Measurements from ENCODE around the gene CBX8. TPM values are rescaled to one million over a fixed set of nuclear protein-coding genes. Genes with fewer than 3 reads are reported as not detected.

Gene CBX8
- total and polyA plus RNA-seq, 2 of the 13 experiments (the other 11 are each of a cell fraction or from before 2014, with no cell fraction given) = 0.34 to 12.6 TPM

GRCh38 chr17:79760197-79760906 lies 36.5 kb downstream of the CBX8 start (continued):
- TF ChIP-seq ARHGAP35 (CRISPR knock-in tag; IDR thresholded peaks at IDR 0.05; ENCODE audit: borderline replicate concordance) (peak; percentile 77; the same call in 1 of the 2 replicates), PHF5A (CRISPR knock-in tag; IDR thresholded peaks at IDR 0.05; ENCODE audit: low read depth, unreplicated experiment) (no peak), ZNF572 (CRISPR knock-in tag; IDR thresholded peaks at IDR 0.05) (peak; percentile 44; the same call in 1 of the 2 replicates), JUN (CRISPR knock-in tag; IDR thresholded peaks at IDR 0.05) (peak; percentile 90), EHMT2 (IDR thresholded peaks at IDR 0.05; ENCODE audit: borderline replicate concordance, low read depth, low read length) (no peak; the same call in 1 of the 2 replicates), RELA (CRISPR knock-in tag; IDR thresholded peaks at IDR 0.05) (no peak), PHF21A (CRISPR knock-in tag; IDR thresholded peaks at IDR 0.05) (peak; percentile 60), REXO4 (CRISPR knock-in tag; IDR thresholded peaks at IDR 0.05; ENCODE audit: borderline replicate concordance) (peak; percentile 81; the same call in 1 of the 2 replicates), NFE2L1 (CRISPR knock-in tag; IDR thresholded peaks at IDR 0.05; ENCODE audit: borderline replicate concordance) (peak; percentile 85; the same call in 1 of the 2 replicates), PPARG (CRISPR knock-in tag; conservative IDR thresholded peaks at IDR 0.05) (peak; percentile 77; the same call in 1 of the 2 replicates), DRAP1 (CRISPR knock-in tag; IDR thresholded peaks at IDR 0.05) (peak; percentile 71), CHD2 (IDR thresholded peaks at IDR 0.05; ENCODE audit: low read depth, low read length) (no peak), ARID5B (CRISPR knock-in tag; IDR thresholded peaks at IDR 0.05) (peak; percentile 90), CCDC6 (CRISPR knock-in tag; IDR thresholded peaks at IDR 0.05) (no peak), CEBPG (CRISPR knock-in tag; IDR thresholded peaks at IDR 0.05) (peak; percentile 47; the same call in 1 of the 2 replicates), ZNF772 (CRISPR knock-in tag; IDR thresholded peaks at IDR 0.05) (peak; percentile 77; the same call in 1 of the 2 replicates), ZNF121 (CRISPR knock-in tag; IDR thresholded peaks at IDR 0.05) (peak; percentile 80; the same call in 1 of the 2 replicates)
- TF ChIP-seq, protein P1, sequence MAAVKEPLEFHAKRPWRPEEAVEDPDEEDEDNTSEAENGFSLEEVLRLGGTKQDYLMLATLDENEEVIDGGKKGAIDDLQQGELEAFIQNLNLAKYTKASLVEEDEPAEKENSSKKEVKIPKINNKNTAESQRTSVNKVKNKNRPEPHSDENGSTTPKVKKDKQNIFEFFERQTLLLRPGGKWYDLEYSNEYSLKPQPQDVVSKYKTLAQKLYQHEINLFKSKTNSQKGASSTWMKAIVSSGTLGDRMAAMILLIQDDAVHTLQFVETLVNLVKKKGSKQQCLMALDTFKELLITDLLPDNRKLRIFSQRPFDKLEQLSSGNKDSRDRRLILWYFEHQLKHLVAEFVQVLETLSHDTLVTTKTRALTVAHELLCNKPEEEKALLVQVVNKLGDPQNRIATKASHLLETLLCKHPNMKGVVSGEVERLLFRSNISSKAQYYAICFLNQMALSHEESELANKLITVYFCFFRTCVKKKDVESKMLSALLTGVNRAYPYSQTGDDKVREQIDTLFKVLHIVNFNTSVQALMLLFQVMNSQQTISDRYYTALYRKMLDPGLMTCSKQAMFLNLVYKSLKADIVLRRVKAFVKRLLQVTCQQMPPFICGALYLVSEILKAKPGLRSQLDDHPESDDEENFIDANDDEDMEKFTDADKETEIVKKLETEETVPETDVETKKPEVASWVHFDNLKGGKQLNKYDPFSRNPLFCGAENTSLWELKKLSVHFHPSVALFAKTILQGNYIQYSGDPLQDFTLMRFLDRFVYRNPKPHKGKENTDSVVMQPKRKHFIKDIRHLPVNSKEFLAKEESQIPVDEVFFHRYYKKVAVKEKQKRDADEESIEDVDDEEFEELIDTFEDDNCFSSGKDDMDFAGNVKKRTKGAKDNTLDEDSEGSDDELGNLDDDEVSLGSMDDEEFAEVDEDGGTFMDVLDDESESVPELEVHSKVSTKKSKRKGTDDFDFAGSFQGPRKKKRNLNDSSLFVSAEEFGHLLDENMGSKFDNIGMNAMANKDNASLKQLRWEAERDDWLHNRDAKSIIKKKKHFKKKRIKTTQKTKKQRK (IDR thresholded peaks at IDR 0.05; ENCODE audit: low read length) = no peak
- TF ChIP-seq, protein P2, sequence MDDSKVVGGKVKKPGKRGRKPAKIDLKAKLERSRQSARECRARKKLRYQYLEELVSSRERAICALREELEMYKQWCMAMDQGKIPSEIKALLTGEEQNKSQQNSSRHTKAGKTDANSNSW (CRISPR knock-in tag; IDR thresholded peaks at IDR 0.05; ENCODE audit: borderline replicate concordance) = no peak
- TF ChIP-seq, protein P3, sequence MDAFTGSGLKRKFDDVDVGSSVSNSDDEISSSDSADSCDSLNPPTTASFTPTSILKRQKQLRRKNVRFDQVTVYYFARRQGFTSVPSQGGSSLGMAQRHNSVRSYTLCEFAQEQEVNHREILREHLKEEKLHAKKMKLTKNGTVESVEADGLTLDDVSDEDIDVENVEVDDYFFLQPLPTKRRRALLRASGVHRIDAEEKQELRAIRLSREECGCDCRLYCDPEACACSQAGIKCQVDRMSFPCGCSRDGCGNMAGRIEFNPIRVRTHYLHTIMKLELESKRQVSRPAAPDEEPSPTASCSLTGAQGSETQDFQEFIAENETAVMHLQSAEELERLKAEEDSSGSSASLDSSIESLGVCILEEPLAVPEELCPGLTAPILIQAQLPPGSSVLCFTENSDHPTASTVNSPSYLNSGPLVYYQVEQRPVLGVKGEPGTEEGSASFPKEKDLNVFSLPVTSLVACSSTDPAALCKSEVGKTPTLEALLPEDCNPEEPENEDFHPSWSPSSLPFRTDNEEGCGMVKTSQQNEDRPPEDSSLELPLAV (CRISPR knock-in tag; conservative IDR thresholded peaks at IDR 0.05; ENCODE audit: low read depth) = no peak

All from HepG2 (cell line).